C4-2B (cell line): Measurements from ENCODE around the gene MSMP.

ENCODE experiments used
- ZFX ChIP-seq: fragments of 450-650 bp; IDR thresholded peaks from 2 replicates; pipeline ENCODE4 v1.6.1; 2017
- TF ChIP-seq, protein P1 (sequence below): fragments of 450-650 bp; conservative IDR thresholded peaks from 2 replicates; pipeline ENCODE4 v1.5.1; 2017; ENCODE audit warnings: mild to moderate bottlenecking

DNA sequence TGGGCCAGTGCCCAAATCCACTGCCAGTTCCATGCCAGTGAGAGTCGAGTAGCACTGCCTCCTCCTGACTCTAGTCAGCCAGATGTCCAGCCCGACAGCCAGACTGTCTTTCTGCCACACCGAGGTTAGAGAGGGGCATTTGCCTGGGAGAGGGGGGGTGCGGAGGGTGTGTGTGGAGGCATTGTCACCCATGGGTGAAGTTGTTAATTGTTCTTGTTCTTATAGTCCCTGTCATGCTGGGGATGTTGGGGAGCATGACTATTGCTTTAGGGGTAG is 3.9 kb downstream of the MSMP start:
- TF ChIP-seq, protein P1, sequence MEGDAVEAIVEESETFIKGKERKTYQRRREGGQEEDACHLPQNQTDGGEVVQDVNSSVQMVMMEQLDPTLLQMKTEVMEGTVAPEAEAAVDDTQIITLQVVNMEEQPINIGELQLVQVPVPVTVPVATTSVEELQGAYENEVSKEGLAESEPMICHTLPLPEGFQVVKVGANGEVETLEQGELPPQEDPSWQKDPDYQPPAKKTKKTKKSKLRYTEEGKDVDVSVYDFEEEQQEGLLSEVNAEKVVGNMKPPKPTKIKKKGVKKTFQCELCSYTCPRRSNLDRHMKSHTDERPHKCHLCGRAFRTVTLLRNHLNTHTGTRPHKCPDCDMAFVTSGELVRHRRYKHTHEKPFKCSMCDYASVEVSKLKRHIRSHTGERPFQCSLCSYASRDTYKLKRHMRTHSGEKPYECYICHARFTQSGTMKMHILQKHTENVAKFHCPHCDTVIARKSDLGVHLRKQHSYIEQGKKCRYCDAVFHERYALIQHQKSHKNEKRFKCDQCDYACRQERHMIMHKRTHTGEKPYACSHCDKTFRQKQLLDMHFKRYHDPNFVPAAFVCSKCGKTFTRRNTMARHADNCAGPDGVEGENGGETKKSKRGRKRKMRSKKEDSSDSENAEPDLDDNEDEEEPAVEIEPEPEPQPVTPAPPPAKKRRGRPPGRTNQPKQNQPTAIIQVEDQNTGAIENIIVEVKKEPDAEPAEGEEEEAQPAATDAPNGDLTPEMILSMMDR, result no peak
- no peak for TF ChIP-seq ZFX
